DND-41 (cell line): ENCODE measurements around the gene KY.

Experiments
- ATAC-seq: fragments of 200-7000 bp; cut with Tn5 transposase; 3 replicates; pipeline ENCODE4 v1.9.1; 2021; ENCODE audit warnings: low read depth; ENCODE audit not compliant: insufficient read depth
- DNase-seq: peaks from one replicate; pipeline ENCODE4 v3.0.0-alpha.2; 2020
- H2AFZ ChIP-seq: 2 replicates; pipeline ENCODE4 v1.6.0; 2012; ENCODE audit warnings: low read depth, low read length
- H3K27ac ChIP-seq: 2 replicates; pipeline ENCODE4 v1.5.1; 2012; ENCODE audit warnings: low read length, inconsistent platforms
- H3K27me3 ChIP-seq: fragments of 200-600 bp; sonication (generic); 2 replicates; pipeline ENCODE4 v1.6.0; 2012; ENCODE audit warnings: low read length, mild to moderate bottlenecking, inconsistent platforms; ENCODE audit not compliant: insufficient read depth, poor library complexity
- H3K36me3 ChIP-seq: 2 replicates; pipeline ENCODE4 v1.5.1; 2012; ENCODE audit warnings: low read length, inconsistent platforms; ENCODE audit not compliant: insufficient read depth
- H3K4me1 ChIP-seq: 2 replicates; pipeline ENCODE4 v1.5.1; 2012; ENCODE audit warnings: mild to moderate bottlenecking, low read length; ENCODE audit not compliant: insufficient read depth
- H3K4me2 ChIP-seq: 2 replicates; pipeline ENCODE4 v1.6.0; 2012; ENCODE audit warnings: mild to moderate bottlenecking, moderate library complexity, low read length, inconsistent platforms; ENCODE audit not compliant: insufficient read depth
- H3K4me3 ChIP-seq, 2 experiments: fragments of 200-600 bp in 1 of 2; shearing (Covaris generic) in 1 of 2; 2 replicates each; pipeline ENCODE4 v1.5.1; 2012 to 2016; ENCODE audit warnings: inconsistent platforms in 2 of 2, low read length in 2 of 2, mild to moderate bottlenecking in 2 of 2, low read depth in 1 of 2, moderate library complexity in 1 of 2
- H3K79me2 ChIP-seq: 2 replicates; pipeline ENCODE4 v1.6.0; 2012; ENCODE audit warnings: low read length, inconsistent platforms; ENCODE audit not compliant: insufficient read depth
- H3K9ac ChIP-seq: 2 replicates; pipeline ENCODE4 v1.6.0; 2012; ENCODE audit warnings: low read depth, mild to moderate bottlenecking, inconsistent platforms, low read length, moderate library complexity
- H3K9me3 ChIP-seq: 2 replicates; pipeline ENCODE4 v1.5.1; 2012; ENCODE audit warnings: low read length, moderate library complexity, mild to moderate bottlenecking, inconsistent platforms; ENCODE audit not compliant: insufficient read depth, severe bottlenecking
- H4K20me1 ChIP-seq: 2 replicates; pipeline ENCODE4 v1.6.0; 2012; ENCODE audit warnings: low read length; ENCODE audit not compliant: insufficient read depth
- EZH2 ChIP-seq: IDR thresholded peaks from 3 replicates; pipeline ENCODE4 v1.6.1; 2012; ENCODE audit warnings: borderline replicate concordance, low read depth, mild to moderate bottlenecking, moderate library complexity, low read length, inconsistent platforms; ENCODE audit not compliant: severe bottlenecking
- TF ChIP-seq, protein P1 (sequence below): IDR thresholded peaks from 2 replicates; pipeline ENCODE4 v1.5.1; 2012; ENCODE audit warnings: borderline replicate concordance, low read length, moderate library complexity, mild to moderate bottlenecking; ENCODE audit not compliant: poor library complexity, severe bottlenecking; ENCODE audit errors: extremely low read depth

The KY gene

DNA sequence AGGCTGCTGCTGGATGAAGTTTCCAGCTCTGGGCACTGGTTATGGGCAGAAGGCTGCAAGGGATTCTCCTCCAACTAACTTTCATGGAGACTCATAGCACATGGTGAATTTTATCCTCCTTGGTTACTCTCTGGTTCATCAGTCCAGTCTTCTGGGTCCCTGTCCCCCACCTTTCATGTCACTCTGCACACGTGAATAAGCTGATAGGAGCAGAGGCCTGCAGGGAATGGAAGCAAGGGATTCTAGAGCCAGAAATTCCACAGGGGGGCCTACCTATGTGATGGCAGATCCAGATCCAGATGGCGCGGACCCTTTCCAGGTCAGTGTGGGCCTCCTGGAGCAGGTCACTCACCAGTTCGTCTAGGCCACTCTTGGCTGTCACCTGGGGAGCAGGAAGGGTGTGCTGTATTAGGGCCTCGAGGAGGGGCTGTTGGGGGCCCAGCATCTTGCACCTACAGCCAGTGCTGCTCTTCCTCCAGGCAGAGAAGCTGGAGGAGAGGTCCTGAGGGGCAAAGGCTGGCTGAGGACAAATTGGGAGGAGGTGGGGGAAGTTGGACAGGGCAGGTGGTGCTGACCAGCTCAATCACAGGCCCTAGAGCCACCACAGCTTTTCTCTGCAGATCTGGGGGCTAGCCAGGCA lies 30.2 kb downstream of the KY start:
- Histone ChIP-seq H3K27ac (no peak overlapping the region), H3K9me3 (no peaks in the 10 kb centered on the region), H3K4me2 (no peak overlapping the region), H2AFZ (no peak overlapping the region), H3K79me2 (no peaks in the 10 kb centered on the region), H4K20me1 (no peaks in the 10 kb centered on the region), H3K9ac (no peak overlapping the region), H3K4me1 (no peaks in the 10 kb centered on the region), H3K36me3 (no peaks in the 10 kb centered on the region), H3K4me3 (no peak overlapping the region), H3K27me3 (no peaks in the 10 kb centered on the region)
- ATAC-seq = no peak
- TF ChIP-seq, protein P1, sequence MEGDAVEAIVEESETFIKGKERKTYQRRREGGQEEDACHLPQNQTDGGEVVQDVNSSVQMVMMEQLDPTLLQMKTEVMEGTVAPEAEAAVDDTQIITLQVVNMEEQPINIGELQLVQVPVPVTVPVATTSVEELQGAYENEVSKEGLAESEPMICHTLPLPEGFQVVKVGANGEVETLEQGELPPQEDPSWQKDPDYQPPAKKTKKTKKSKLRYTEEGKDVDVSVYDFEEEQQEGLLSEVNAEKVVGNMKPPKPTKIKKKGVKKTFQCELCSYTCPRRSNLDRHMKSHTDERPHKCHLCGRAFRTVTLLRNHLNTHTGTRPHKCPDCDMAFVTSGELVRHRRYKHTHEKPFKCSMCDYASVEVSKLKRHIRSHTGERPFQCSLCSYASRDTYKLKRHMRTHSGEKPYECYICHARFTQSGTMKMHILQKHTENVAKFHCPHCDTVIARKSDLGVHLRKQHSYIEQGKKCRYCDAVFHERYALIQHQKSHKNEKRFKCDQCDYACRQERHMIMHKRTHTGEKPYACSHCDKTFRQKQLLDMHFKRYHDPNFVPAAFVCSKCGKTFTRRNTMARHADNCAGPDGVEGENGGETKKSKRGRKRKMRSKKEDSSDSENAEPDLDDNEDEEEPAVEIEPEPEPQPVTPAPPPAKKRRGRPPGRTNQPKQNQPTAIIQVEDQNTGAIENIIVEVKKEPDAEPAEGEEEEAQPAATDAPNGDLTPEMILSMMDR = no peak
- no peak for TF ChIP-seq EZH2
- DNase-seq = no peak

DNA sequence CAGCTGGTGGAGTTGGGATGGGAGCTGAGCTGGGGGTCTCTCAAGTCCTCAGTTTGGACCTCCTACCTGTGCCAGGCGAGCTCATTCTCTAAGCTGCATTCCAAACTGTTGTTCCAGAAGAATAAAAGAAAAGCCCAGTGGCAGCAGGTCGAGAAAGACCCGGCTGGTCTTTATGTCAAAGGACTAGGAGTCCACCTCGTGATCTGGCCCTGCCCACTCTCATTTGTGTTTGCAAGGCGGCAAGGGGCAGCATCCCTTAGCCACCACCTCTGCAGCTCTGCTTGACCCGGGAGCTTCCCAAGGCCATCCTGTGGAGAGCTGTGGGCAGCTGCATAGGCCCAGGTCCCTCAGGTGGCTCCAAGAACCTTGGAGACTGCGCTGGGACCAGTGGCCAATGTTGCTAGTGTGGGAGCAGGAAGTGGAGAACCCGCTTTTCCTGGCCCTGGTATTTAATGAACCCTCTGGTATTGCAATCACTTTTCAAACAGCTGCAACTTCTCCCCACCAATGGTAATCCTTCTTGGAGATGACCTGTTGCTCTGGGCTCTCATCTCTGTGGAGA lies 30.9 kb downstream of the KY start:
- no peak for ATAC-seq
- TF ChIP-seq, protein P1 = no peak
- no peak for TF ChIP-seq EZH2
- no peak overlapping the region for H3K4me3 ChIP-seq

DNA sequence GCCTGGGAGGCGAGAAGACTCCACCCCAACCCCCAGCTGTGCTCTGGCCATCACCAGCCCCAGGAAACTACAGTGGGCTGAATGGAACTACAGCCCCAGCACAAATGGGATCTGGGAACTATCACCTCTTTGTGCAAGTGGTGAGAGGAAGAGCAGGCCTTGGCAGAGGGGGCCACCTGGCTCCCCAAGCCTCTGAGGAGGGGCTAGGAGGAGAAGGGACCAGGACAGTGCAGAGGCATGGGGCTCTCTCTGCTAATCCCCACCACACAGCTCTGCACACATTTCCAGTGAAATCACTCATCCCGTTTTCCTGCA lies 31.6 kb downstream of the KY start:
- ATAC-seq (no peak), DNase-seq (no peak)
- no peak overlapping the region for H3K4me2 ChIP-seq
- TF ChIP-seq EZH2 = no peak
- TF ChIP-seq, protein P1 = no peak
- no peaks in the 10 kb centered on the region for H3K9me3 ChIP-seq
- H3K79me2 ChIP-seq = no peaks in the 10 kb centered on the region
- H2AFZ ChIP-seq = no peak overlapping the region
- no peaks in the 10 kb centered on the region for H4K20me1 ChIP-seq
- no peak overlapping the region for H3K9ac ChIP-seq
- H3K4me3 ChIP-seq = no peak overlapping the region
- H3K27me3 ChIP-seq = no peaks in the 10 kb centered on the region
- H3K27ac ChIP-seq = no peak overlapping the region
- H3K36me3 ChIP-seq = no peaks in the 10 kb centered on the region
- no peaks in the 10 kb centered on the region for H3K4me1 ChIP-seq

More for the DNA sequence above, 30.9 kb downstream of the KY start:
- no peak for DNase-seq
- Histone ChIP-seq H3K9me3 (no peaks in the 10 kb centered on the region), H4K20me1 (no peaks in the 10 kb centered on the region), H3K27me3 (no peaks in the 10 kb centered on the region), H3K79me2 (no peaks in the 10 kb centered on the region), H3K36me3 (no peaks in the 10 kb centered on the region), H3K27ac (no peak overlapping the region), H2AFZ (no peak overlapping the region), H3K4me1 (no peaks in the 10 kb centered on the region), H3K9ac (no peak overlapping the region), H3K4me2 (no peak overlapping the region)
